ENCODE data around the gene FLVCR1. TPM values are rescaled to one million over a fixed set of nuclear protein-coding genes. Genes with fewer than 3 reads are reported as not detected.
"Not testable (repeated sequence)": the region's sequence is repeated elsewhere in the genome, so short reads cannot be mapped to it uniquely, and the experiment has no call there.

Gene FLVCR1
- total RNA-seq, 2 experiments from 2014 or later, result 12.4 to 12.6 TPM

- H3K9me3 Mint-ChIP-seq; CTCF ChIA-PET; H3K4me1 Mint-ChIP-seq (ENCODE audit: low read depth); H3K27me3 Mint-ChIP-seq; H3K4me3 Mint-ChIP-seq; DNase-seq; intact Hi-C loops (cut with micrococcal nuclease); POLR2A ChIA-PET; H3K27ac Mint-ChIP-seq; H3K36me3 Mint-ChIP-seq: not testable (repeated sequence)
Observed at GRCh38 chr1:212908071-212908470, 50.0 kb downstream of the FLVCR1 start.

- no peaks in the 10 kb centered on the region for H3K4me1 Mint-ChIP-seq (ENCODE audit: low read depth)
- CTCF ChIA-PET, result no interaction called here
- H3K4me3 Mint-ChIP-seq, result no peak overlapping the region
- no peak for DNase-seq
- H3K27ac Mint-ChIP-seq, result no peak overlapping the region
- H3K27me3 Mint-ChIP-seq, result no peaks in the 10 kb centered on the region
- POLR2A ChIA-PET, result no interaction called here
- H3K9me3 Mint-ChIP-seq, result peaks cover 6% of the 10 kb centered on the region
- intact Hi-C loops (cut with micrococcal nuclease), result no loop called here
- H3K36me3 Mint-ChIP-seq, result no peaks in the 10 kb centered on the region
Observed at GRCh38 chr1:212908971-212909370, 50.9 kb downstream of the FLVCR1 start.

GRCh38 chr1:212909652-212910063, 51.6 kb downstream of the FLVCR1 start:
- Mint-ChIP-seq H3K9me3 (peaks cover 6% of the 10 kb centered on the region), H3K36me3 (no peaks in the 10 kb centered on the region), H3K4me1 (ENCODE audit: low read depth) (no peaks in the 10 kb centered on the region), H3K27me3 (no peaks in the 10 kb centered on the region), H3K4me3 (no peak overlapping the region), H3K27ac (no peak overlapping the region)
- intact Hi-C loops (cut with micrococcal nuclease), result no loop called here
- ChIA-PET POLR2A (no interaction called here), CTCF (no interaction called here)
- no peak for DNase-seq

GRCh38 chr1:212910213-212910612, 52.1 kb downstream of the FLVCR1 start:
- DNase-seq; H3K27ac Mint-ChIP-seq; H3K4me1 Mint-ChIP-seq (ENCODE audit: low read depth); POLR2A ChIA-PET; H3K9me3 Mint-ChIP-seq; intact Hi-C loops (cut with micrococcal nuclease); H3K4me3 Mint-ChIP-seq; CTCF ChIA-PET; H3K27me3 Mint-ChIP-seq; H3K36me3 Mint-ChIP-seq: not testable (repeated sequence)

- DNase-seq; H3K27ac Mint-ChIP-seq; H3K9me3 Mint-ChIP-seq; CTCF ChIA-PET; H3K4me1 Mint-ChIP-seq (ENCODE audit: low read depth); H3K36me3 Mint-ChIP-seq; POLR2A ChIA-PET; H3K27me3 Mint-ChIP-seq; intact Hi-C loops (cut with micrococcal nuclease); H3K4me3 Mint-ChIP-seq: not testable (repeated sequence)
Observed at GRCh38 chr1:212913638-212914037, 55.6 kb downstream of the FLVCR1 start.

- H3K4me3 Mint-ChIP-seq; intact Hi-C loops (cut with micrococcal nuclease); H3K9me3 Mint-ChIP-seq; H3K27ac Mint-ChIP-seq; DNase-seq; H3K27me3 Mint-ChIP-seq; H3K36me3 Mint-ChIP-seq; POLR2A ChIA-PET; H3K4me1 Mint-ChIP-seq (ENCODE audit: low read depth); CTCF ChIA-PET: not testable (repeated sequence)
Observed at GRCh38 chr1:212914110-212914509, 56.0 kb downstream of the FLVCR1 start.

GRCh38 chr1:212914789-212915188, 56.7 kb downstream of the FLVCR1 start:
- Mint-ChIP-seq H3K36me3 (no peaks in the 10 kb centered on the region), H3K27me3 (peaks cover 8% of the 10 kb centered on the region), H3K4me3 (no peak overlapping the region), H3K9me3 (no peaks in the 10 kb centered on the region), H3K27ac (no peak overlapping the region), H3K4me1 (ENCODE audit: low read depth) (no peaks in the 10 kb centered on the region)
- POLR2A ChIA-PET, result no interaction called here
- DNase-seq, result no peak
- CTCF ChIA-PET, result no interaction called here
- intact Hi-C loops (cut with micrococcal nuclease), result no loop called here

- CTCF ChIA-PET, result no interaction called here
- POLR2A ChIA-PET, result no interaction called here
- Mint-ChIP-seq H3K27me3 (peaks cover 8% of the 10 kb centered on the region), H3K27ac (no peak overlapping the region), H3K4me3 (no peak overlapping the region), H3K36me3 (no peaks in the 10 kb centered on the region), H3K4me1 (ENCODE audit: low read depth) (no peaks in the 10 kb centered on the region), H3K9me3 (no peaks in the 10 kb centered on the region)
- intact Hi-C loops (cut with micrococcal nuclease), result no loop called here
- no peak for DNase-seq
Observed at GRCh38 chr1:212915245-212916091, 57.4 kb downstream of the FLVCR1 start.

GRCh38 chr1:212916481-212917133, 58.5 kb downstream of the FLVCR1 start:
- ChIA-PET POLR2A (no interaction called here), CTCF (no interaction called here)
- Mint-ChIP-seq H3K27ac (no peak overlapping the region), H3K27me3 (peaks cover 10% of the 10 kb centered on the region), H3K4me3 (no peak overlapping the region), H3K4me1 (ENCODE audit: low read depth) (no peaks in the 10 kb centered on the region), H3K36me3 (no peaks in the 10 kb centered on the region), H3K9me3 (no peaks in the 10 kb centered on the region)
- DNase-seq, result no peak
- intact Hi-C loops (cut with micrococcal nuclease), result no loop called here

GRCh38 chr1:212917134-212917485, 59.0 kb downstream of the FLVCR1 start:
- Mint-ChIP-seq H3K27me3 (peaks cover 10% of the 10 kb centered on the region), H3K36me3 (no peaks in the 10 kb centered on the region), H3K9me3 (no peaks in the 10 kb centered on the region), H3K4me1 (ENCODE audit: low read depth) (no peaks in the 10 kb centered on the region), H3K27ac (no peak overlapping the region), H3K4me3 (no peak overlapping the region)
- ChIA-PET CTCF (no interaction called here), POLR2A (no interaction called here)
- intact Hi-C loops (cut with micrococcal nuclease), result no loop called here
- DNase-seq, result no peak

- H3K27me3 Mint-ChIP-seq, result peaks cover 11% of the 10 kb centered on the region
- DNase-seq, result no peak
- CTCF ChIA-PET, result no interaction called here
- H3K4me1 Mint-ChIP-seq (ENCODE audit: low read depth), result no peaks in the 10 kb centered on the region
- no peaks in the 10 kb centered on the region for H3K36me3 Mint-ChIP-seq
- H3K9me3 Mint-ChIP-seq, result no peaks in the 10 kb centered on the region
- H3K27ac Mint-ChIP-seq, result no peak overlapping the region
- no peak overlapping the region for H3K4me3 Mint-ChIP-seq
- POLR2A ChIA-PET, result no interaction called here
- intact Hi-C loops (cut with micrococcal nuclease), result no loop called here
Observed at GRCh38 chr1:212917858-212918257, 59.8 kb downstream of the FLVCR1 start.

- DNase-seq, result no peak
- Mint-ChIP-seq H3K9me3 (no peaks in the 10 kb centered on the region), H3K4me3 (no peak overlapping the region), H3K27ac (no peak overlapping the region), H3K4me1 (ENCODE audit: low read depth) (no peaks in the 10 kb centered on the region), H3K36me3 (no peaks in the 10 kb centered on the region), H3K27me3 (peaks cover 11% of the 10 kb centered on the region)
- POLR2A ChIA-PET, result no interaction called here
- CTCF ChIA-PET, result no interaction called here
- intact Hi-C loops (cut with micrococcal nuclease), result no loop called here
Observed at GRCh38 chr1:212918824-212919223, 60.7 kb downstream of the FLVCR1 start.

GRCh38 chr1:212920246-212920645, 62.2 kb downstream of the FLVCR1 start:
- Mint-ChIP-seq H3K27ac (no peak overlapping the region), H3K4me3 (no peak overlapping the region), H3K36me3 (no peaks in the 10 kb centered on the region), H3K4me1 (ENCODE audit: low read depth) (no peaks in the 10 kb centered on the region), H3K27me3 (peaks cover 13% of the 10 kb centered on the region), H3K9me3 (no peaks in the 10 kb centered on the region)
- intact Hi-C loops (cut with micrococcal nuclease), result no loop called here
- CTCF ChIA-PET, result interaction anchor here (1.0 kb wide), 2 partner anchors 75 to 464 kb away, joined by 3 read pairs; no protein-coding TSS in a partner anchor
- POLR2A ChIA-PET, result no interaction called here
- no peak for DNase-seq

All from activated CD4-positive, alpha-beta memory T cell treated with anti-CD3 and anti-CD28 coated beads for 36 hours (primary cell).